GM21515 (cell line): ENCODE data around the gene PRKCA.
"Not testable (repeated sequence)": the region's sequence is repeated elsewhere in the genome, so short reads cannot be mapped to it uniquely, and the experiment has no call there.

Experiments
- ATAC-seq: cut with Tn5 transposase; IDR thresholded peaks from one replicate; pipeline ENCODE4 v1.9.1; 2021; ENCODE audit not compliant: unreplicated experiment

PRKCA gene

GRCh38 chr17:66480802-66481201 is 178.4 kb downstream of the PRKCA start:
- ATAC-seq, result no peak

DNA sequence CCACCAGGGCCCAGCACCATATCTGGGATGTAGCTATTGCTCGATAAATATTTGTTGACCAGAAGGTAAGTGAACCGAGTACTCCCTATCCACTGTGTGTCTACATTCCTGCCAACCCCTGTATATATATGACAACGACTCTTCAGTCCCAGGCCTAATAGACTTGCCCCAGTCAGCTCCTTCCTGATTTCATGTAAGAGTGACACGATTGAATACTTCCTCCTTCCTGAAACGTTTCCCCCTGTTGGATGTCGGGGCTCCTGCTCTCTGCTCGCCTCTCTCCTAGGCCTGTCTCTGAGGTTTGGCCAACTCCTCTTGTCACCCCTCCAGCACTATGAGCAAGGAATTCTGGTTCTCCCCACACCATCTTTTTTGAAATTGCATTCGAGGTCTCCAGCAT is 178.9 kb downstream of the PRKCA start:
- no peak for ATAC-seq

- no peak for ATAC-seq
Observed at GRCh38 chr17:66483906-66484305, 181.5 kb downstream of the PRKCA start.

GRCh38 chr17:66485309-66485947 is 183.0 kb downstream of the PRKCA start:
- no peak for ATAC-seq

GRCh38 chr17:66487121-66487520 is 184.7 kb downstream of the PRKCA start:
- ATAC-seq, result no peak

- ATAC-seq, result no peak
Observed at GRCh38 chr17:66487981-66488468, 185.6 kb downstream of the PRKCA start.

GRCh38 chr17:66488864-66489263 is 186.5 kb downstream of the PRKCA start:
- no peak for ATAC-seq

DNA sequence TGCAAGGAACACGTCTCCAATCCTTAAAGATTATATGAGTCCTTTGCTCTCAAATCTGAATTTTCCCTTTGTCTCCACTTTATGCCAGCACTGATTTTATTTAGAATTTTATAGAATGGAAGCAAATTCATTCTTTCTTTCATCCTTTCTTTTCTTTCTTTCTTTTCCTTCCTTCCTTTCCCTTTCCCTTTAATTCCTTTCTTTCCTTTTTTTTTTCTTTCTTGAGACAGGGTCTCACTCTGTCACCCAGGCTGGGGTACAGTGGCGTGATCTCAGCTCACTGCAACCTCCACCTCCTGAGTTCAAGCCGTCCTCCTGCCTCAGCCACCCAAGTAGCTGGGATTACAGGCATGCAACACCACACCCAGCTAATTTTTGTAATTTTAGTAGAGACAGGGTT is 187.2 kb downstream of the PRKCA start:
- ATAC-seq, result not testable (repeated sequence)

DNA sequence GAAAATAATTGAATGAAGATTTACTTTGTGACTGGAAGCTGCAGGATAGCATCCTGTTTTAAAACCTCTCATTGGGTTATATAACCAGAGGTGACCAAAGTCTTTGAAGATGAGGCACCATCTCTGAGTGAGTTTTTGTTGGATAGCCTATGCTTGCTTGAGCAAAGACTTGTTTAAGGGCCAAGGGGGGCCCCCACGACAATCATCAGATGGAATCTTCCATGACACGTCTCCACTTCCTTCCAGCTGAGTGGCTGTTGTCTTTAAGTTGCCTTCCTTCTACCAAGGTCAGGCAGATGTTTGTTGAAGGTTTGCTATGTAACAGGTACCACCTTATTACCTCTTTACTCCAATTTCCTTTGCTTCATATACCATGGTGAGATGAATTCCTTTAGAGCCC is 188.8 kb downstream of the PRKCA start:
- no peak for ATAC-seq

GRCh38 chr17:66491665-66492064 is 189.3 kb downstream of the PRKCA start:
- no peak for ATAC-seq

DNA sequence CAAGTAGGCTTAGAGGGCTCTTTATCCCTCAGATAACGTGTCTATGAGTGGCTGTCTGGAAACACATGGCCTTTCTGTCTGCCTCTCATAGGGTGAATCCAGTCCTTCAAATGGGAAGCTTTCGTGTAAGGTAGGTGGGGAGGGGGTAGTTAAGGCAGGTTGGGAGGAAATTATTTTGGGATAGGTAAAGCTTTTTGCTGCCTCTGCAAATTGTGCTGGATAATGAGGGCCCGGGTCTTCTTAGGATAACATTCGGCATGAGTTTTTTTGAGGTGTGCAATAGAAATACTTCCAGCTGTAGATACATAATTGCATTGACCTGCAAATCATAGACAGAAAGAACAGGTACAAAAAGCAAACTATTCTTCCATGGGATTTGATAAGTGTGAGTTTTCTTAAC is 189.7 kb downstream of the PRKCA start:
- no peak for ATAC-seq

- no peak for ATAC-seq
Observed at GRCh38 chr17:66492561-66493005, 190.2 kb downstream of the PRKCA start.

DNA sequence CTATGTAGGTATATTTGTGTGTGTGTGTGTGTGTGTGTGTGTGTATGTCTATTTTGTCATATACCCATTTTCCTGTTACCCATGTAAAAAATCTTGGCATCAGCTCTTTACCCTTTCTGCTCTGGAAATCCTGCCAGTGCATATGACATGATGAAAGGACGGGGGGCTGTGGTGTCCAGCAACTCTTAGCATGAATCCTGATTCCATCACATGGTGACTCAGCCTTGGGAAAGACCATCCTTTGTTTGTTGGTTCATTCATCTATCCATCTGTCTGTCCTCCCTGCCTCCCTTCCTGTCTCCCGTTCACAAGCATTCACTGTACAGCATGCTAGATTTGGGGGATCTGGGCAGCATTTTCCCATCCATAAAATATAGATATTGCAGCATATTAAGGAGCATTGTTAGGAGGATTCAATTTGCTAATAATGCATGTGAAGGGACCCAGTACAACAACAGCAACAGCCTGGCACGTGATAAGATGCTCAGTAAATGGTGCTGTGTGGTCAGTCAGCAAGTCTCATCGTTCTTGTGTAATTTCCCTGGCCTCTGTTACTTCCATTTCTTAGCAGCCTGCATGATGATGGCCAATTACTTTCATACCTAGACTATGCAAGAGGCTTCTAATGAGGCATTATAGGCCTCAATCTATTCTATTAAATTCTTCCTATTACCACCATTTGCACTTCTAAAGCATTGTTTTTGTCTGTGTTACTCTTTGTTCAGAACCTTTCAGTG is 191.0 kb downstream of the PRKCA start:
- no peak for ATAC-seq

DNA sequence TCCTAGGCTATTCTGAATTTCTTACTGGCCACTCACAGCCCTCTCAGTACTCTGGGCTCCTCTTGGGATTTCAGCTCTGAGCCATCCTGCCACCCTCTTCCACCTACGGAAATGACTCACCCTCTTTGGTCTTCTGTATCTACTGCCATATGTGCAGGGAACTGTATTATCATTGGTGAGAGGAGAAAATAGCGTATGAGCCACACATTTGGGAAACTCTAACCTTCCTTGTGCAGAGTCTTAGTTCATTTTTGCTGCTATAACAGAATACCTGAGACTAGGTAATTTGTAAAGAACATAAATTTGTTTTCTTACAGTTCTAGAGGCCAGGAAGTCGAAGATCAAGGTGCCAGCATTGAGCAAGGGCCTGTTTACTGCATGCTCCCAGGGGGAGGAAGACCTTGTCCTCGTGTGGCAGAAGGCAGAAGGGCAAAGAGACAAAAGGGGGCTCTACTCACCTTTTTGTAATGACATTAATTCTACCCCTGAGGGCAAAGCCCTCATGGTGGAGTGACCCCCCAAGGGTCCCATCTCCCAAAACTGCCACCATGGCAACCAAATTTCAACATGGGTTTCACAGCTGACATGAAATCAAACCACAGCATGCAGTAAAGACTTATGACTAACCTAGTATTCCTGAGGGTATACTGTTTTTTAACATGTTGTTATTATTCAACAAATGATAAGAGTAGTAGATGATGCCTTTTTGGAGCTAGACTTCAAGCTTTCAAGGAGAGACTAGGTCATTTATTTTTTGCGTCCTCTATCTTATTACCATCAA is 191.8 kb downstream of the PRKCA start:
- ATAC-seq, result no peak

- no peak for ATAC-seq
Observed at GRCh38 chr17:66495035-66495434, 192.6 kb downstream of the PRKCA start.

GRCh38 chr17:66496306-66496705 is 193.9 kb downstream of the PRKCA start:
- ATAC-seq, result no peak

DNA sequence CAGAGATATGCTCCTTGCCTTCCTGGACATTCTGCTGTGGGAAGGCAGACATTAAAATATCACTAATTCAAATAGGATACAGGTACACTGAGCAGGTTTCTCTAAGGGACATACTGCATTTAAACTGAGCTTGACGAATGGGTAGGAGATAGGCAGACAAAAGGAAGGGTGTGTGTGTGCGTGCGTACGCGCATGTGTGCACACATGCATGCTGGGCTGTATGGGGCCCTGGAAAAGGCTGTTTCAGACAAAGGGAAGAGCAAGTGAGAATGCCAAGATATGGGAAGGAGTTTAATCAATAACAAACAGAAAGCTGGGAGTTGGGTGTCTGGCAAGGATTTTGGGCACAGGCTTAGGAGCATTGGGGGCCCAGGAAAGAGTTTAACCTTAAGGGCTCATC is 196.2 kb downstream of the PRKCA start:
- ATAC-seq, result no peak

GRCh38 chr17:66506641-66507040 is 204.2 kb downstream of the PRKCA start:
- no peak for ATAC-seq

DNA sequence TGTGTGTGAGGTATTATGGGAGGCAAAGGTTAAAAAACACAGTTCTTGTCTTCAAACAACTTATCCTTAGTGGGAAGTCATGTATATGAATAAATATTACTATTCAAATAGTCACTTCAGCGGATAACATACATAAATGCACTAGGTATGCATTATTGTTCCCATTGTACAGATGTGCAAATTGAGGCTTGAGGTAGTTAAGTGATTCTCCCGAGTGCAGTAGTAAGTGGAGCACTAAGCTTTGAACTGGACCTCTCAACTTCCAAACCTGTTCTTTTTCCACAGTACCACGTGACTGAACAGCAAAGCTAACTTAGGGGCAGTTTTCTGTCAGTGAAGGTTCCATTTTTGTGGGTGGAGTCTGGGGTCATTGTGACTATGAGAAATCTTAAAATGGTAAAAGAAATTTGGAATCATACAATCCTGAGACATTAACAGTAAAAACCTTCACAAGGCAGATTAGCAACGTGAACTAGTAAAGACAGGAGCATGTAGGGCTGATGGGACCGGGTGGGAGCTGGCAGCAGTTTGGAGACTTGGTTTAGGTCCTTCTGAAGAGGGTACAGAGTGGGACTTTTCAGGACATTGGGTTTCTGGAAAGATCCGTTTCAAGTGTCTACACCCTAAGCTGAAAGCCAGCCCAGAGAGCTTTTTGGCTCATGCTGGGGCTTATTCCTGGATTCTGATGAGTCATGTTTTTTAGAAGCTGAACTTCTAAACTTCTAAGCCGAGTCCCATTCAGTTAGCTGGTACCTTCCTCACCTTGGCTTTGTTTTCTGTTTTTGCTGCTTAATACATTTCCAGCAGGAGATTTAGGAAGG is 204.9 kb downstream of the PRKCA start:
- no peak for ATAC-seq

DNA sequence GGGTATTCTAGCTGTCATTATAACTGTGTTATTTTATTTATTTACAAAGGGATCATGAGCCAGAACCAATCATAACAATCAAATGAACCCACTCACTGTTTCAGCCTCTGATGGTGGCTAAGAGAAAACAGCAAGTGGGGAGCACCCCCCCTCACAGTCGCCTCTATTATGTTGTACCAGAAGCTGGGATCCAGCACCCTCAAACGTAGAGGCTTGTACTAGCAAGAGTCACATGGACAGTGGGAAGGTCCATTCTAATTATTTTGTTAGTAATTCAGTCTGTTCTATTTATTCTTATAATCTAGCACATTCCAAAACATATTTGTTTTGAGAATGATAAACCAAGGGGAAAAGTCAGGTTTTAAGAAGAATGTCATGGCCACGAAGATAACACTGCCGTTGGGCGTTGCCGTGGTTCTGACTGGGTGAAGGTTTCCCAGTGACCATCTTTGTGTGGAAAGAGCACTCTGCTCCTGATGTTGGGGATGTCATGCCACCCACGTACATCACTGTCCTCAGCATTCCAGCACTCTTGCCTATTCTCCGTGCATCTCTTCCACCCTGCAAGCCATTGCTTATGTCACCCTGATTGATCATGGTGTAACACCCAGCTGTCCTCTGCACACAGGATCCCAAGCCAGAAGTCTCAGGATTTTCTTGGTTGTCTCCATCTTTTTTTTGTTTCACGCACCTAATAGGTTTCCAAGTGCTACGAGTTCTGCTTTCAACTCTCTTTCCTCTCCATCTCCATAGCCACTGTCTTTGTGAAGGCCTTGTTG is 205.8 kb downstream of the PRKCA start:
- ATAC-seq, result no peak
